NB4 (cell line): ENCODE data around the gene MRPL53.
"Not testable (repeated sequence)": the region's sequence is repeated elsewhere in the genome, so short reads cannot be mapped to it uniquely, and the experiment has no call there.

Source experiments
- POLR2A ChIP-seq: IDR thresholded peaks from 2 replicates; pipeline ENCODE4 v1.6.1; 2011; ENCODE audit warnings: mild to moderate bottlenecking; ENCODE audit not compliant: insufficient read length; ENCODE audit errors: extremely low read depth
- TF ChIP-seq, protein P1 (sequence below): IDR thresholded peaks from one replicate; pipeline ENCODE4 v1.5.1; 2012; ENCODE audit warnings: low read depth, low read length
- TF ChIP-seq, protein P2 (sequence below): IDR thresholded peaks from 2 replicates; pipeline ENCODE4 v1.6.1; 2011; ENCODE audit warnings: low read depth, low read length

DNA sequence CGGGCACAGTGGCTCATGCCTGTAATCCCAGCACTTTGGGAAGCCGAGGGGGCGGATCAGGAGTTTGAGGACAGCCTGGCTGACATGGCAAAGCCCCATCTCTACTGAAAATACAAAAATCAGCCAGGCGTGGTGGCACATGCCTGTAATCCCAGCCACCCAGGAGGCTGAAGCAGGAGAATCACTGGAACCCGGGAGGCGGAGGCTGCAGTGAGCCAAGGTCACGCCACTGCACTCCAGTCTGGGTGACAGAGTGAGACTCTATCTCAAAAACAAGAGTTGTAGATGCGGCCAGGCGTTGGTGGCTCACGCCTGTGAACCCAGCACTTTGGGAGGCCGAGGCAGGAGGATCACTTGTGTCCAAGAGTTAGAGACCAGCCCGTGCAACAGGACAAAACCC is 1.7 kb downstream of the MRPL53 start:
- not testable (repeated sequence) for TF ChIP-seq POLR2A
- TF ChIP-seq, protein P1, sequence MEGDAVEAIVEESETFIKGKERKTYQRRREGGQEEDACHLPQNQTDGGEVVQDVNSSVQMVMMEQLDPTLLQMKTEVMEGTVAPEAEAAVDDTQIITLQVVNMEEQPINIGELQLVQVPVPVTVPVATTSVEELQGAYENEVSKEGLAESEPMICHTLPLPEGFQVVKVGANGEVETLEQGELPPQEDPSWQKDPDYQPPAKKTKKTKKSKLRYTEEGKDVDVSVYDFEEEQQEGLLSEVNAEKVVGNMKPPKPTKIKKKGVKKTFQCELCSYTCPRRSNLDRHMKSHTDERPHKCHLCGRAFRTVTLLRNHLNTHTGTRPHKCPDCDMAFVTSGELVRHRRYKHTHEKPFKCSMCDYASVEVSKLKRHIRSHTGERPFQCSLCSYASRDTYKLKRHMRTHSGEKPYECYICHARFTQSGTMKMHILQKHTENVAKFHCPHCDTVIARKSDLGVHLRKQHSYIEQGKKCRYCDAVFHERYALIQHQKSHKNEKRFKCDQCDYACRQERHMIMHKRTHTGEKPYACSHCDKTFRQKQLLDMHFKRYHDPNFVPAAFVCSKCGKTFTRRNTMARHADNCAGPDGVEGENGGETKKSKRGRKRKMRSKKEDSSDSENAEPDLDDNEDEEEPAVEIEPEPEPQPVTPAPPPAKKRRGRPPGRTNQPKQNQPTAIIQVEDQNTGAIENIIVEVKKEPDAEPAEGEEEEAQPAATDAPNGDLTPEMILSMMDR = not testable (repeated sequence)
- TF ChIP-seq, protein P2, sequence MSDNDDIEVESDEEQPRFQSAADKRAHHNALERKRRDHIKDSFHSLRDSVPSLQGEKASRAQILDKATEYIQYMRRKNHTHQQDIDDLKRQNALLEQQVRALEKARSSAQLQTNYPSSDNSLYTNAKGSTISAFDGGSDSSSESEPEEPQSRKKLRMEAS = not testable (repeated sequence)
